Activated T-helper 17 cell treated with anti-CD3 and anti-CD28 coated beads, Interleukin-2, amount 50 U/mL, for 72 hours (primary cell): ENCODE results near the gene WDR62. TPM values are rescaled to one million over a fixed set of nuclear protein-coding genes. Genes with fewer than 3 reads are reported as not detected.
"Not testable (repeated sequence)": the region's sequence is repeated elsewhere in the genome, so short reads cannot be mapped to it uniquely, and the experiment has no call there.

ENCODE experiments used
- ATAC-seq: fragments of 150-1000 bp; cut with Tn5 transposase; replicated peaks from 2 replicates; pipeline ENCODE4 v1.10.0; 2021; ENCODE audit warnings: mild to moderate bottlenecking, moderate library complexity
- H3K27ac Mint-ChIP-seq: one replicate; pipeline ENCODE4 v1.8.0; 2022; ENCODE audit warnings: mixed read lengths
- H3K27me3 Mint-ChIP-seq: one replicate; pipeline ENCODE4 v1.8.0; 2022; ENCODE audit warnings: mixed read lengths
- H3K36me3 Mint-ChIP-seq: one replicate; pipeline ENCODE4 v1.8.0; 2022; ENCODE audit warnings: low read depth, mild to moderate bottlenecking, mixed read lengths
- H3K4me1 Mint-ChIP-seq: one replicate; pipeline ENCODE4 v1.8.0; 2022; ENCODE audit warnings: mixed read lengths
- H3K4me3 Mint-ChIP-seq: one replicate; pipeline ENCODE4 v1.8.0; 2022; ENCODE audit warnings: mild to moderate bottlenecking, mixed read lengths
- H3K9me3 Mint-ChIP-seq: one replicate; pipeline ENCODE4 v1.8.0; 2022; ENCODE audit warnings: mixed read lengths
- total RNA-seq, 2 donors: library from RNA; stranded (reverse); gene quantifications; one replicate each; pipeline ENCODE4 v1.2.3, GENCODE V29; 2022

WDR62 gene
- total RNA-seq, 2 donors from 2014 or later = 19.3 to 33.2 TPM

DNA sequence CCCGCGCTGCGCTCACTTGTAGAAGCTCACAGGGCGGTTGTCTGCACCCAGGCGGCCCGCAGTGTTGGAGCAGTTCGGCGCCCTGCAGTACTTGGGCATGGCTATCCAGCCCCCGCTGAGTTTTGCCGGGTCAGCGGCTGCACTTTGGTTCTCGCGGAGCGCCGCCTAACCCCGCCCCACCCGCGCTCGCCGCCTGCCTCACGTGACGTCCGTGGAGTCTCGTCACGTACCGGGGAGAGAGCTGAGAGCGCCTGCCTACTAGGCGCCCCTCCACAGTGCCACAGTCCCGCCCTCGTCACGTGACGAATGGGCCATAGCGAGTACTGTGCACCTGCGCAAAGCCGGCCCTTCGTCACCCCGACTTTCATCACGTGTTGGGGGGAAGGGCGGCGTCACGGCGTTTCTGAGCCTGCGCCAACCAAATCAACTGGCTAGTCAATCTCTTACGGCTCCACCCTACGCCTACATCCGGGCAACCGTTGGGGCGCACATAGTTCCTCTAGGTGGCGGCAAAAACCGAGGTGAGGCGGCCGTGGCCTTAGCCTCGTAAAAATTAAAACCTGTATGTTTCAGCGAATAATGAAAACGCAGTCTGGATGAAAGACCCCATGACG, 471 bp upstream of the WDR62 start, which contains the start of gene THAP8:
Gene THAP8, minus strand, starts transcription at position 167 of the 614 bp plus-strand sequence. Its CDS starts 68 bp downstream, at position 99.
- Mint-ChIP-seq H3K27ac (peak within 1 kb of the TSS; percentile 84), H3K4me3 (peak within 1 kb of the TSS; percentile 91), H3K9me3 (no peaks in the 10 kb centered on the region), H3K36me3 (peaks cover 6% of the 10 kb centered on the region), H3K27me3 (no peaks in the 10 kb centered on the region), H3K4me1 (peaks cover 13% of the 10 kb centered on the region)
- ATAC-seq = peak; percentile 91

DNA sequence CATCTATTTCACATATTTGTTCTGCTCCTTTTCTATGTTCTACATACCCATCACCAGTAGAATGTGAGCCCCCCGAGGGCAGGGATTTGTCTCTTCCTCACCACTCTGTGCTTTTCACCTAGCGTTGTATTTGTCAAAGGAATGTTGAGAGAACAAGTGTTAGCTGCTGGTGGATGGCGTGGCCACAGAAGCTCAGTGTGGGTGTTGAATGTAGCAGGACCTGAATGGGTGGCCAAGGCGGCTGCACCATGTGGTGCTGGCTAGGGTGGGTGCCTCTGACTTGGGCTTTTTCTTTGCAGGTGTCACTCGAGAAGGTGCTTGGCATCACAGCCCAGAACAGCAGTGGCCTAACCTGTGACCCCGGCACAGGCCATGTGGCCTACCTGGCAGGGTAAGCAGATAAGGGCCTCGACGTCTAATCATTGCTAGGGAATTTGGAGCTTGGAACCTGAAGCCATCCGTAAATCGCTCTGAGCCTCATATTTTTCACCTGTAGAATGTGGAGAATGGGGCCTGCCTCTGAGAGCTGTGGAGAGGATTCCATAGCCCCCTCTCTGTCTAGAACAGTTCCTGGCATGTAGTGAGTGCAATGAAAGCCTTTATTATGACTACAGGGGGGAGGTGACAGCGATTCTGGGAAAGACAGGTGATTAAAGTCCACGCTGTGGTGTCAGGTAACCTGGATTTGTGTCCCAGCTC, 3.9 kb downstream of the WDR62 start:
- peaks cover 9% of the 10 kb centered on the region for H3K36me3 Mint-ChIP-seq
- no peaks in the 10 kb centered on the region for H3K9me3 Mint-ChIP-seq
- peaks cover 5% of the 10 kb centered on the region for H3K4me1 Mint-ChIP-seq
- H3K27ac Mint-ChIP-seq = no peak overlapping the region
- no peaks in the 10 kb centered on the region for H3K27me3 Mint-ChIP-seq
- ATAC-seq = no peak
- no peak overlapping the region for H3K4me3 Mint-ChIP-seq

DNA sequence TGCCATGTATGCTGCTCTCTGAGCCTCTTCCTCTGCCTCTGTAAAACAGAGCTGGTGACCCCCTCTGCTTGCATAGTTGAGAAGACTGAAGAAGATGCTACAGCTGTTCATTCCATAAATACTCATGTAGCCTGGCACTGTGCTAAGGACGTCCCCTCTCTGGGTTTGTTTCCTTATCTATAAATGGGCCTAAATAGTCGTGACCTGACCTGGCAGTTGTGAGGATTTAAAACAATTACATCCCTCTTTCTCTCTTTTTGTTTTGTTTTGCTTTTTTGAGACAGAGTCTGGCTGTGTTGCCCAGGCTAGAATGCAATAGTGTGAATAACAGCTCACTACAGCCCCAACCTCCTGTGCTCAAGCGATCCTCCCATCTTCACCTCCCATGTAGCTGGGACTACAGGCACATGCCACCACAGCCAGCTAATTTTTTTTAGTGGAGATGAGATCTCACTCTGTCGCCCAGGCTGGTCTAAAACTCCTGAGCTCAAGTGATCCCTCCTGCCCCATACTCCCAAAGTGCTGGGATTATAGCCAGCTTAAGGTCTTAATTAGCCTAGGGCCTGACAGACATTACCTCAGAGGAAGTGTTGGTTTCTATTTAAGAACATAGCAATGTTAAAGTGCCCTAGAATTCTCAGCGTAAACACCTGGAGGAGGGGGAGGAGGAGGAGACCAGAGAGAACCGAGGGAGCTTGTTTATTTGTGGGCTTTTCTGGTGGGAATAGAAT, 4.6 kb downstream of the WDR62 start:
- ATAC-seq = no peak
- Mint-ChIP-seq H3K4me3 (no peak overlapping the region), H3K9me3 (no peaks in the 10 kb centered on the region), H3K27me3 (no peaks in the 10 kb centered on the region), H3K27ac (no peak overlapping the region), H3K36me3 (peaks cover 9% of the 10 kb centered on the region), H3K4me1 (peaks cover 5% of the 10 kb centered on the region)

DNA sequence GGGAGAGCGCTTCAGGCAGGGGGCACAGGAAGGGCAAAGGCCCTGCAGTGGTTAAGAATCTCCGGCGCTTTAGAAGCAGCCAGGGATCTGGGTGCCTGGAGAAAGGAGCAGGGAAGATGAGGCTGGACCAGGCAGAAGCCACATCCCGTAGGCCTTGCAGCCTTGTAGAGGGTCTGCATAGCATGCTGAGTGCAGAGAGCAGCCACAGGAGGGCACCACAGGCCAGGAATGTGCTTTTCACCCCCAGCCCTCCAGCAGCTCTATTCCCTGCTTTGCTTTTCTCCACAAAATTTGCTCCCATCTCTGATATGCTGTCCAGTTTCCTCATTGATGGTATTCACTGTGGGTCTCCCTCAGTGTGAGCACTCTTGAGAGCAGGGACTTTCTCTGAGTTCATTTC, 5.7 kb downstream of the WDR62 start:
- no peaks in the 10 kb centered on the region for H3K27me3 Mint-ChIP-seq
- H3K36me3 Mint-ChIP-seq = peaks cover 9% of the 10 kb centered on the region
- peaks cover 2% of the 10 kb centered on the region for H3K4me1 Mint-ChIP-seq
- no peaks in the 10 kb centered on the region for H3K9me3 Mint-ChIP-seq
- H3K4me3 Mint-ChIP-seq = no peak overlapping the region
- ATAC-seq = peak; percentile 59
- H3K27ac Mint-ChIP-seq = no peak overlapping the region

DNA sequence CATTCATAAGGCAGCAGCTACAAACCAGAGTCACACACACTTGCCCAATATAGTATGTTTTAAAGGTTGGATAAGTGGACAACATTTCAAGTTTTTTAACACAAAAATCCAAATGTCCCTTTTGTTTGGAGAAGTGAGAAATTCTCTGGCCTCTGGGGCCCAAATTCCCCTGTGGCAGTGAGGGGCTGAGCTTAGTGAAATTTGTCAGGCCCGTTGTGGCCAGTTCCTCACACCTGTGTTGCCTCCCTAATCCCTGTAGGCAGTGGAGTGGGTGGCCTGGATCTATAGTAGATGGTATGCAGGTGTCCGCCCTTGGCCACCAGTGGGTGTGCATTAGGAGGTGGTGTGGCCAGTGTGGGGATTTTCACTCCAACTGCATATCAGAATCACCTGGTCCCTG, 6.7 kb downstream of the WDR62 start:
- no peaks in the 10 kb centered on the region for H3K27me3 Mint-ChIP-seq
- H3K27ac Mint-ChIP-seq = no peak overlapping the region
- H3K36me3 Mint-ChIP-seq = peaks cover 9% of the 10 kb centered on the region
- ATAC-seq = no peak
- no peaks in the 10 kb centered on the region for H3K9me3 Mint-ChIP-seq
- H3K4me1 Mint-ChIP-seq = no peaks in the 10 kb centered on the region
- no peak overlapping the region for H3K4me3 Mint-ChIP-seq

DNA sequence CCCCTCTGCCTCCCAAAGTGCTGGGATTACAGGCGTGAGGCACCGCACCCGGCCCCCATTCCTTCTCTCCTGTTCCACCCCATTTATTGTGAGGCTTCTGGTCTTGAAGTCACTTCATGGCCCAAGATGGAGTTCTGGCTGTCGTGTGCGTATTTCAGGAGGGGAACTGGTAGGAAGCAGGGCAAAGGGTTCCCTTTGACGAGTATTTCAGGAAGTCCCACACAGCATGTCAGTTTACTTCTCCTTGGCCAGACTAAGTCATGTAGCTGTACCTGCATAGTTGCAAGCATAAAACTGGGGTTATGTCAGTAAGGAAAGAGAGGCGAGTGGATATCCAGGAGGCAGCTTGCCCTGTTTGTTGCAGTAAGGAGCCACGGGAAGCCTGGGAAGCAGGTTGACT, 10.1 kb downstream of the WDR62 start:
- Mint-ChIP-seq H3K27ac (no peak overlapping the region), H3K36me3 (peaks cover 10% of the 10 kb centered on the region), H3K4me3 (no peak overlapping the region), H3K4me1 (no peaks in the 10 kb centered on the region), H3K27me3 (no peaks in the 10 kb centered on the region), H3K9me3 (no peaks in the 10 kb centered on the region)
- no peak for ATAC-seq

DNA sequence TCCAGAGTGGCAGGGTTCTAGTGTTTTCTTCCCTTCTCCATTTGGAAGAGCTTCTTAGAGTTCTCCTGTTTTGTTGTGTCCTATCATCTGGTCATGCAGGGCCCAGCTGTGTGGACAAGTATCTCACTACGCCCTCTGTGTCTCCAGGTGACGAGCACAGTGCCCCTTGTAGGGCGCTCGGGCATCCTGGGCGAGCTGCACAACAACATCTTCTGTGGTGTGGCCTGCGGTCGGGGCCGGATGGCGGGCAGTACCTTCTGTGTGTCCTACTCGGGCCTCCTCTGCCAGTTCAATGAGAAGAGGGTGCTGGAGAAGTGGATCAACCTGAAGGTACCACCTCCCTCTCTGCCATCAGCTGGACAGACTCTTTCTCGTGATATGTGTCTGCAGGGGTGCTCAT, 13.0 kb downstream of the WDR62 start:
- Mint-ChIP-seq H3K4me3 (no peak overlapping the region), H3K27me3 (no peaks in the 10 kb centered on the region), H3K27ac (no peak overlapping the region), H3K4me1 (peaks cover 5% of the 10 kb centered on the region), H3K9me3 (no peaks in the 10 kb centered on the region), H3K36me3 (peaks cover 22% of the 10 kb centered on the region)
- ATAC-seq = no peak

DNA sequence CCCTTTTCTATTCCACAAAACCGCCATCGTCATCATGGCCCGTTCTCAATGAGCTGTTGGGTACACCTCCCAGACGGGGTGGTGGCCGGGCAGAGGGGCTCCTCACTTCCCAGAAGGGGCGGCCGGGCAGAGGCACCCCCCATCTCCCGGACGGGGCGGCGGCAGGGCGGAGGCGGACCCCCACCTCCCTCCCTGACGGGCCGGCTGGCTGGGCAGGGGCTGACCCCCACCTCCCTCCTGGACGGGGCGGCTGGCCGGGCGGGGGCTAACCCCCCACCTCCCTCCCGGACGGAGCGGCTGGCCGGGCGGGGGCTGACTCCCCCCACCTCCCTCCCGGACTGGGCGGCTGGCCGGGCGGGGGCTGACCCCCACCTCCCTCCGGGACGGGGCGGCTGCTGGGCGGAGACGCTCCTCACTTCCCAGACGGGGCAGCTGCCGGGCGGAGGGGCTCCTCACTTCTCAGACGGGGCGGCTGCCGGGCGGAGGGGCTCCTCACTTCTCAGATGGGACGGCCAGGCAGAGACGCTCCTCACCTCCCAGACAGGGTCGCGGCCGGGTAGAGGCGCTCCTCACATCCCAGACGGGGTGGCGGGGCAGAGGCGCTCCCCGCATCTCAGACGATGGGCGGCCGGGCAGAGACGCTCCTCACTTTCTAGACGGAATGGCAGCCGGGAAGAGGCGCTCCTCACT, 14.3 kb downstream of the WDR62 start:
- not testable (repeated sequence) for ATAC-seq, H3K9me3 Mint-ChIP-seq, H3K4me1 Mint-ChIP-seq, H3K27ac Mint-ChIP-seq, H3K4me3 Mint-ChIP-seq, H3K27me3 Mint-ChIP-seq
- peaks cover 32% of the 10 kb centered on the region for H3K36me3 Mint-ChIP-seq

DNA sequence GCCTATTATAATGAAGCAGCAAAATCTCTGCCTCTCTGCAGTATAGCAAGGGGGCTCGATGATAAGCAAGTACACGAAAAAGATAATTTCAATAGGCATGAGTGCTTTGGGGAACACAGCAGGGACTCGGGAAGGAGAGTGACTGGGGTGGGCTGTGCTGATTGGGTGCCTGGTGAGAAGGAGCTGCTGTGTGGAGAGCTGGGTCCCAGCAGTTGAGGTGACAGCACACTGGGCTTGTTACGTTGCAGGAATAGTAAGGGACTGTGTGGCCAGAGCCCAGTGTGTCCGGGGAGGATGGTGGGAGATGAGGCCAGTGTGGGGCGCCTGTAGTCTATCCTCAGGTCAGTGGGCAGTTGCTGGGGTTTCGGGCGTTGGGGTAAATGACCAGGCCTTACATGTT, 17.4 kb downstream of the WDR62 start:
- Mint-ChIP-seq H3K36me3 (peaks cover 43% of the 10 kb centered on the region), H3K9me3 (no peaks in the 10 kb centered on the region), H3K27ac (no peak overlapping the region), H3K4me1 (peaks cover 5% of the 10 kb centered on the region), H3K4me3 (no peak overlapping the region), H3K27me3 (no peaks in the 10 kb centered on the region)
- no peak for ATAC-seq

DNA sequence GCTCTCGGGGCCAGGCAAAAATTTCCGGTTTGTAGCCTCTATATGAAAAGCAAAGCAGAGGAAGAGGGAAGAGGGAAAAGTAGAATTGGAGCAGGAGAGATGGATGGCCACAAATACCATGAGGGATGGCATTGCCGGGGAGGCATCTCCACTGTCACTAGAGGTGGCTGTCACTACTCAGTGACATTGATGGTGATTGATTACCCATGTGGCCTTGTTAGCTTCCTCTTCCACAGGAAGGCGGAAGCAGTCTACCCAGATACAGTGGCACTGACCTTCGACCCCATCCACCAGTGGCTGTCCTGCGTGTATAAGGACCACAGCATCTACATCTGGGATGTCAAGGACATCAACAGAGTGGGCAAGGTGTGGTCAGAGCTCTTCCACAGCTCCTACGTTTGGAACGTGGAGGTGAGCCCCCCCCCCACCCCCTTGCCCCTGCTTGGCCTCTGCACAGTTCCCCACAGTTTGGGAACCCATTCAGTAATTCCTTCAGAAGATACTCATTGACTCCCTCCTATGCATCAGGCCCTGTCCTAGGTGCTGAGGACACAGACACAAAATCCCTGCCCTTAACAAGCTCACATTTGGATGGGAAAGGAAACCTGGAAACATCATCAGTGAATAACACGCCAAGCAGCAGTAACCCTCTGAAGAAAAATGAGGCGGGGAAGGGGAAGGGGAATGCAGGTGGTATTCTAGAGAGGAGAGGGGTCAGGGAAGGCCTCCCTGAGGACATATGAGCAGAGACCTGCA, 18.6 kb downstream of the WDR62 start:
- no peak for ATAC-seq
- Mint-ChIP-seq H3K4me3 (no peak overlapping the region), H3K36me3 (peaks cover 44% of the 10 kb centered on the region), H3K27ac (no peak overlapping the region), H3K4me1 (peaks cover 5% of the 10 kb centered on the region), H3K9me3 (no peaks in the 10 kb centered on the region), H3K27me3 (no peaks in the 10 kb centered on the region)

DNA sequence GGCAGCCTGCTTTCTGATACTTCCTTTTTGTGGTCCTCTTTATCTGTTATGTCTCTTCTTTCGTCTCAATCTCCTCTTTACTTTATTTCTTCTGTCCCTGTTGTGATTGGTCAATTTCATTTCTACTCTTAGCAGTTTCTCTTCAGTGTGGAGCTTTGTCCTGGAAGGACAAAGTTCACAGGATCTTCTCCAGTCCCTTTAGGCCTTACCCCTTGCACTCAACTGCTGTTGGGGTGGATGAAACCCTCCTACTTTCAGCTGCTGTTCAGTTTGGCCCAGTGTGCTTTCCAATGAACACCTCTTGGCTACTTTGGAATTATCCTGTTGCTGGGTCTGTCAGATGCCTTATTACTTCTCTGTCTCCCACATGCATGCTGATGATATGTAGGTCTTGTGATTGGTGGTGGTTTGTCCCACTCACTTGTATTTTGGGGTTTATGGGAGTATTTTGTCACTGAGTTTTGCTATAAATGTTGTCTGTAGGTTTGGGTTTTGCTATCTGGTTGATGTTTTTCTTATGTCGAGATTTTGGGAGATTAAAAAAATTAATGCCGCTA, 24.8 kb downstream of the WDR62 start:
- Mint-ChIP-seq H3K27ac (peak overlapping the region; percentile 14), H3K9me3 (no peaks in the 10 kb centered on the region), H3K27me3 (no peaks in the 10 kb centered on the region), H3K4me3 (no peak overlapping the region), H3K36me3 (peaks cover 60% of the 10 kb centered on the region), H3K4me1 (no peaks in the 10 kb centered on the region)
- ATAC-seq = no peak

DNA sequence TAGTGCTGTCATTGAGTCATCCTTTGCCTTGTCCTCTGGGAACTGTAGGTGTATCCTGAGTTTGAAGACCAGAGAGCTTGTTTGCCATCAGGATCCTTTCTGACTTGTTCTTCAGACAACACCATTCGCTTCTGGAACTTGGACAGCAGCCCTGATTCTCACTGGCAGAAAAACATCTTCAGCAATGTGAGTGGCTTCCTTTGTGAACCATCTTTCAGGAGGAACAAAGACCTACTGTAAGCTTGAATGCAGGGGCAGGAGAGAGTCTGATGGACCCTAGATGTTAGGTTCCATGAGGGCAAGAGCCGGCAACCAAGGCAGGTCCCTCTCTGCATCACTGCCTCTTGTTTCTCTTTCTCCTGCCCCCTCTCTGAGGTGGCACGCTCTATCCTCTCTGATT, 26.7 kb downstream of the WDR62 start:
- Mint-ChIP-seq H3K4me3 (no peak overlapping the region), H3K27me3 (no peaks in the 10 kb centered on the region), H3K9me3 (no peaks in the 10 kb centered on the region), H3K27ac (no peak overlapping the region), H3K36me3 (peaks cover 64% of the 10 kb centered on the region), H3K4me1 (no peaks in the 10 kb centered on the region)
- ATAC-seq = no peak

DNA sequence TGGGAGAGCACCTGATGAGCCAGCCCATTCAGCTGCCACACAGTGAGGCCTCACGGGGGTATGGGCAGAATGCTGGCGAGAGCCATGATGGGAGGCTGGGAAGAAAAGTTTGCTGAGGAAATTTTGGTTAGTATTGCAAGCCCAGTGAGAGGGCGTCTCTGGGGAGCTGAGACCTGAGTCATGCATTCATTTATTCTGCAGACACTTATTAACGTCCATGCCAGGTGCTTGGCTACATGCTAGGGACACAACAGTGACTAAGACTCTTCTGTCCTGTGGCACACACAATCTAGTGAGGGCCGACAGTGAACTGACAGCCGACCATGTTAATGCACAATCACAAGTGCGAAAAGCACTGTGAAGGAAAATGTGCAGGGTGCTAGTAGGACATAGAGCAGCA, 27.2 kb downstream of the WDR62 start:
- Mint-ChIP-seq H3K4me1 (no peaks in the 10 kb centered on the region), H3K9me3 (no peaks in the 10 kb centered on the region), H3K36me3 (peaks cover 64% of the 10 kb centered on the region), H3K27ac (no peak overlapping the region), H3K4me3 (no peak overlapping the region), H3K27me3 (no peaks in the 10 kb centered on the region)
- ATAC-seq = no peak

DNA sequence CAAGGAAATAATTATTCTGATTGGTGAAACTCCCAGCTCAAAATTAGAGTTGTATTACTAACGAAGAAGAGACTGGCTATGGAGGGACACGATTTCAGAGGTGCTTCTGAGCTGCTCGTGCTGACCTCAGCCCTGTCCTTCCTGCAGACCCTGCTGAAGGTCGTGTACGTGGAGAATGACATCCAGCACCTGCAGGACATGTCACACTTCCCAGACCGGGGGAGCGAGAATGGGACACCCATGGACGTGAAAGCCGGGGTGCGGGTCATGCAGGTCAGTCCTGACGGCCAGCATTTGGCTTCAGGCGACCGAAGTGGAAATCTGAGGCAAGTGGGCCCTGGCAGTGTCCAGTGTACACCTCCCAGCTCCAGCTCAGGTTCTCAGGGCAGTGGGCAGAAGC, 28.2 kb downstream of the WDR62 start:
- Mint-ChIP-seq H3K4me1 (no peaks in the 10 kb centered on the region), H3K27ac (no peak overlapping the region), H3K9me3 (no peaks in the 10 kb centered on the region), H3K36me3 (peaks cover 57% of the 10 kb centered on the region), H3K4me3 (no peak overlapping the region), H3K27me3 (no peaks in the 10 kb centered on the region)
- ATAC-seq = no peak
